NCI-H460 (cell line): ENCODE measurements around the gene GP1BA. TPM values are rescaled to one million over a fixed set of nuclear protein-coding genes. Genes with fewer than 3 reads are reported as not detected.

Source experiments
- DNase-seq: peaks from one replicate; pipeline ENCODE4 v3.0.0-alpha.2; 2016; ENCODE audit warnings: low read depth; ENCODE audit errors: extremely low read depth
- total RNA-seq: library from RNA; depleted of rRNA; stranded (reverse); fragments of >200 nt; shearing (Covaris generic); gene quantifications from 2 replicates; pipeline ENCODE4 v1.2.3, GENCODE V29; 2014

The GP1BA gene
- total RNA-seq, 1 experiment from 2014 or later, result not detected

DNA sequence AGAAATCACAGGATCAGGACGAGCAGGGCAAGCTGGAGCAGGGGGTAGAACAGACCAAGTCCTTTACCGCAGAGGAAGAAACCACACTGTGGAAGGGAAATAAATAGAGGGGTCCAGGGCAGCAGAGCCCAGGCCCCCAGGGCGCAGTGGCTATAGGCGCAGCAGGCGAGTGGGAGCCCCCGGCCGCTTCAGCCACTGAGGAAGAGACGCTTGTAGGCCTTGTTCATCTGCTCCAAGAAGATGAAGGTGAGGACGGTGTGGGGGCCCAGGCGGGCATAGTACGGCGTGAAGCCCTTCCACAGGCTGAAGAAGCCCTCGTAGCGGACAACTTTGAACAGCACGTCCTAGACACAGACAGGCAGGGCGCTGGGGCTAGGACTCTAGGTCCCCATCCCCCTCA, 5.5 kb downstream of the GP1BA start:
- no peak for DNase-seq

- no peak for DNase-seq
Measured at GRCh38 chr17:4938069-4938491, 6.0 kb downstream of the GP1BA start.

DNA sequence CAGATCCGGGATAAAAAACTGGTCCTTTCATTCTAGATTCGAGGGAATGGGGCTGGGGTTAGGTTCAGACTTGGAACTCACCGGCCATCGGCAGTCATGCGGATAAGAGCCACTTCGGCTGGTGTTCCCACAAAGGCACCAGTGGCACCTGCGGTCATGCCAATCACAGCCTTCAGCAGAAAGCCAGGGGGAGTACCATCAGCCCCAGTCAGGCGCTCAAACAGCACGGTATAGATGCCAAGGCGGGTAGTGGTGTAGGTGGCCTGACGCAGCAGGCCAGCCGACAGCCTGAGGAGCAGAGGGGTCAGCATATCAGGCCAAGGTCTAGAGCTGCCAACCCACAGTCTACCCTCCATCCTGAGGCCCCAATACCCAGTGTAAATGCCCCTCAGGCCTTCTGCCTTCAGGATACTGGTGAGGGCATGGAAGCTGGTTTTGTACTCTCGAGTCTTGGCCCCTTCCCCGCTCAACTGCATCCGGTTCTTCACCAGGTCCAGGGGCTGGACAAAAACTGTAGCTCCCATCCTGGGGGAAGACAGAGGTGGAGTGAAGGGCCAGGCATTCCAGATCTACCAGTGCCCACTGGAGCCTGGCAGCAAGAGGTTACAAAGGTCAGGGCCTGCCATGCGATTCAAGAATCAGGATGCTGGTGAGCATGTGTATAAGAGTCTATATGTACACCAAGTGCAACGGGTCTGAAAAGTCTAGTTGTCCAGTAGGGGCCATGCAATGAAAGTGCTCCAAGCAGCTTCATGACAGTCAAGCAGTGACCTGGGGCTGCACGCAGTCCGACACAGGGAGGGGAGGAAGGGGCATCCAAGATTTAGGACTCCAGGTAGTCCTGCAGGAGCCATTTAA, 6.8 kb downstream of the GP1BA start:
- no peak for DNase-seq

GRCh38 chr17:4939546-4939795, 7.4 kb downstream of the GP1BA start:
- no peak for DNase-seq

GRCh38 chr17:4939796-4940554, 7.9 kb downstream of the GP1BA start, which contains the start of the genes RNF167 and SLC25A11:
TSS of gene RNF167 (plus strand) at chr17:4940268. CDS start at chr17:4940910, 642 bp downstream.
TSS of gene SLC25A11 (minus strand) at chr17:4940046. CDS start at chr17:4939910, 136 bp downstream.
- peak; percentile 100 for DNase-seq

GRCh38 chr17:4940555-4941318, 8.7 kb downstream of the GP1BA start:
- no peak for DNase-seq

DNA sequence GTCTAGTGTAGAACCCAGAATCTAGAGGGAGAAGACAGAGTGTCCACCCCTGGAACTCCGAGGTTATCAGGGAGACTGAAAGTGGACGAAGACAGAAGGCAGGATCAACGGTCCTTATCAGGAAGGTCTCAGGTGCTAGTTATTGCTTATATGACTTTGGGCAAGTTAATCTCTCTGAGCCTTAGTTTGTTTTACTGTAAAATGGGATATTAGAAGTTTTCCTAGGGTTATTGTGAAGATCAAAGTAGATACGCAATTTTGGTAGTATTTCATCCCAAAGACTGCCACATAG, 9.2 kb downstream of the GP1BA start:
- DNase-seq, result no peak

GRCh38 chr17:4942760-4943508, 10.9 kb downstream of the GP1BA start:
- DNase-seq, result no peak

GRCh38 chr17:4944163-4944553, 12.1 kb downstream of the GP1BA start:
- no peak for DNase-seq

GRCh38 chr17:4944554-4945175, 12.6 kb downstream of the GP1BA start:
- DNase-seq, result no peak

DNA sequence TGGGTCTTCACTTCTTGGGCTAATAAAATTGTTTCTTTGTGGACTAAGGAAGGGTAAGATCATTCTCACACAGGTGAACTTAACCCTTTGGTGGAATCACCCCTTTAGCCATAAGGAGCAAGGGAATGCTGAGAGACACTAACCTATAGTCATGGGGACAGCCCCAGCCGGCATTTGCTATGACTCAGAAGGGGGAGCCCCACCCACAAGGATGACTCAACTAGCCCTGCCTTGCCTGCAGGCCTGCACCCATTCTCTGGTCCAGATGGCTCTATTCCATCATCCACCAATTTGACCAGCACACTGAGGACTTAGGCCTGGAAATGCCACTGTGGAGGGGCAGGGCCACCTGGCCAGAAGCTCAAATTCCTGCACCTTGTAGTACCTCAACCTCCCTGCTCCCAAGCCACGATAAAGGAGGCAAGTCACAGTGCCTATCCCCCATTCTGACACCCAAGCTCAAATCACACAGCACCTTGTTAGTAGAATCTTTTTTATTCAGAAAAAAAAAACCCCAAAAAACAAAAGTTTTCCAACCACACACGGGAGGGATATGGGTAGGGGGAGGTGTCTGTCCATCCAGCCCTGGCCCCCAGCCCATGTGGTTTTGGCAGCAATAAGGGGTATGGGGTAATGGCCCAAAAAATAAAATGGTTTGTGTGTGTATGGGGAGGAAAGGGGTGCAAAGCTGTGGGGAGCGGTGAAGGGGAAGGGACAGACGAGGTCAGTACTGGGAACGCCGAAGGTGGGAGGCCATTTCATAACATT, 13.3 kb downstream of the GP1BA start:
- peak; percentile 89 for DNase-seq

DNA sequence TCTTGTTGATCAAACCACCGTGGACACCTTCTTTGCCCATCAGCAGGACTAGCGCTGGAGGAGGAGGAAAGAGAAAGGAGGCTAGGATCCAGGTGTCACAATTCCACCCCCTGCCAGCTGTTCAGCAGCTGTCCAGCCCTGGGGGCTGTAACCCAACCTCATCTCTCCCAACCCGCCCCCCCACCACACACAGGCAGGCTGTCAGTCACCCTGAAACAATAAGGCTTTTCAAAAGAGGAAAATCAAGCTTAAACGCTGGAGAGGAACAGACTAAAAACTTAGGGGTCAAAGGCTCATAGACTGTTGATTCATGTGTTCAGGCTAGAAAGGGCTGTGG, 13.8 kb downstream of the GP1BA start:
- no peak for DNase-seq

DNA sequence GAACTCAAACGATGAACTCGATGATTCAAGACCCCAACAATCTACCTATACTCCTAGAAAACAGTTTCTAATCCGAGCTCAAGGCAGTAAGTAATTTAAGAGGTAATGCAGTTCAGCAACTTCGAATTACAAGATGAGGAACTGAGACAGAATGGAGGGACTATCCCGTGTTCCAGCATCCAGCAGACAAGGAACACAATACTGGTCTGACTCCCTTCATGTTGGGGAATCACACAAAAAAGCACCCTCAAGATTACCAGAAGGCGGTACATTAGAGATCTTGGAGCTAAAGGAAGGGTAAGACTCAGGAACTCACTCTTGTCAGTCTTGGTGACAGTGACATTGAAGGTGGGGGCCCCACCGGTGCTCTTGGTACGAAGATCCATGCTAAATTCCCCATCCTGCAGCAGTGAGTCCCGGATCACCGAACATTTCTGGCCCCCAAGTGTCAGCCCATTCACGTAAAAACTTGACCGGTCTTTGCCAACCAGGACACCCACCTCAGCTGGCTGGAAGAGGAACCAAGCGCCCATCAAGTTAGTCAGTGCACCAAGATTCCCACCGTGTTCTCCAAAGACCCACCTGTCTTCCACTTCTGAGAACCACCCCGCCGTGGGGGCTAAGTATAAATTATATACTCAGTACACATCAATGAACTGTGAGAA, 14.4 kb downstream of the GP1BA start:
- no peak for DNase-seq

DNA sequence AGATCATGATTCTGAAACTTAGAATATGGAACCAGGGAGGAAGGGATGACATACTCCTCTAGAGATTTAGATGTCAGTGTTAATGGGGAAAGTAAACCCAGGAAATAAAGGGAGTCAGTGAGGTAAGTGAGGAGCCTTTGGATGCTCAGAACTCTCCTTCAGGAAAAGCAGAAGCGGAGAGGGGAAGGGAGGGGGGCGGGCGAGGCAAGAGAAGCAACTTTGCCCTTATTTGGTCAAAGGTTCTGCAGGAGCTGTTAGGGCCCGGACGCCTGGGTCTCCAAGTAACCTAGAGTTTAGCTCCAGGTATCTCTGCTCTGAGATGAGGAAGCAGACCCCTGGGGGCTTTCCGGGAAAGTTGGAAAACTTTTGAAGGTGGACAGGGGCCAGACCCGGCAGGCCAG, 14.9 kb downstream of the GP1BA start:
- DNase-seq, result no peak

DNA sequence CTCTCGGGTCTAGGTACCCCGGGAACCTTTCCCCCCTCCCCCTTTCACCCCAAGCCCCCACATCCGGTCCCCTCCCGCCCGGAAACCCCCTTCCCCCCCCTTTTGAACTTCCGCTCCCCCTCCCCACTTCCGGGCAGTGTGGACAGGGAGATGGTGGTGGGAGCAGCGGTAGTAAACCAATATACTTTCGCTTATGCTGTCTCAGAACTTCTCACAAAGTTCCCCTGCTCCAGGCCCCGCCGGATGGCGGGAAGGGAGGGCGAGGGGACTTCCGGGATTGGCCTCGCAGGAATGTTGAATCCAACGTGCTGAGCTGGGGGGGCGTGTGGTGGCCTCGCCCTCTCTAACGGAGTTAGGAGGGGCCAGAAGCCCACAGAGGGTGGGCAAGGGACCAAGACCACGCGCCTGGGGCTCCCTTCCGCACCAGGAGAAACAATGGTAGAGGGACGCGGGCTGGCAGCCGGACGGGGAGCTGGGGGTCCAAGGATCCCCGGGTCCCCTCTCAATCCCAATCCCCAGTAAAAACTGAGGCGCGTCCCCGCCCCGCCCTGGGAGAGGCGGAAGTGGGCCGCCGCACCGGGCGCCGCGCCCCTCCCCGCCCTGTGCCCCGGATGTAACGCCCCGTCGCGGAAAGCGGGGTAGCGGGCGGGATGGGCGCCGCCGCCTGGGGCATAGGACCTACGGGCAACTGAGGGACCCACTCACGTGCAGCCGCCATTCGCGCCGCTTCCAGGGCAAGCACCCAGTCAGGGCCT, 15.5 kb downstream of the GP1BA start:
- no peak for DNase-seq

GRCh38 chr17:4948166-4948930, 16.3 kb downstream of the GP1BA start, which contains the start of gene PFN1:
TSS of gene PFN1 (minus strand) at chr17:4948530. CDS start at chr17:4948394, 136 bp downstream.
- DNase-seq, result peak; percentile 92

DNA sequence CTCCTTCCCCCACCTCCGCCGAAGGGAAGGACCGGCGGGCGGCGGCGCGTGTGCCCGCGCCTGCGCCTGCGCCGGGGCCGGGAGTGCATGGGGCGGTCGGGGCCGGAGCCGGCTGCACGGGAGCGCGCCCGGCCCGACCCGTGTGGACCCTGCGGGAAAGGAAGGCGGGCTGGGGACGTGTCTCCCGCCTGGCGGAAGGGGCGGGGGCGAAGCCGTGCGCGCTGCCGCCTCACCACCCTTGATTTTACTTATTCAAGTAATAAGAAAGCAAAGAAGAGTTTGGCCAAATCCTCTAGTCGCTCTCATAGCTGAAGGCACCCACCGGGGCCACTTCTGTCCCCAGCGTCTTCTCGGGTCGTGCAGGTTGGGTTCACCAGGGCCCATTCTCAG, 16.8 kb downstream of the GP1BA start:
- peak; percentile 87 for DNase-seq
